Panc1 (cell line): ENCODE measurements around the gene IFNA5. TPM values are rescaled to one million over a fixed set of nuclear protein-coding genes. Genes with fewer than 3 reads are reported as not detected.

ENCODE experiments used
- ATAC-seq: fragments of 200-7000 bp; cut with Tn5 transposase; 2 replicates; pipeline ENCODE4 v1.9.1; 2020; ENCODE audit warnings: mild to moderate bottlenecking, moderate library complexity
- BruUV-seq: library from RNA; stranded (reverse); fragments of 400-500 nt; replicated peaks from 2 replicates; lab custom pipeline; 2021; lab: Mats Ljungman, UMichigan
- CTCF ChIA-PET: fragments of 300-600 bp; sonication (Branson Sonifier 250); formaldehyde crosslinking; loops from one replicate; lab custom pipeline; 2022; ENCODE audit warnings: antibody characterized with exemption; lab: Charles Lee
- POLR2A ChIA-PET: fragments of 300-600 bp; sonication (Branson Sonifier 250); formaldehyde crosslinking; loops from one replicate; lab custom pipeline; 2022; ENCODE audit warnings: antibody characterized with exemption; lab: Charles Lee
- DNase-seq: peaks from one replicate; pipeline ENCODE4 v3.0.0-alpha.2; 2010; ENCODE audit warnings: low read depth, low spot score
- H3K27ac ChIP-seq: 2 replicates; pipeline ENCODE4 v1.5.1; 2011; ENCODE audit warnings: mild to moderate bottlenecking, low read length, inconsistent platforms
- H3K27me3 ChIP-seq: fragments of 200-500 bp; sonication (Bioruptor generic); 2 replicates; pipeline ENCODE4 v1.6.0; 2014; ENCODE audit warnings: low read length, inconsistent platforms; ENCODE audit not compliant: control insufficient read depth, insufficient read depth
- H3K36me3 ChIP-seq: fragments of 200-500 bp; sonication (Bioruptor generic); 2 replicates; pipeline ENCODE4 v1.5.1; 2014; ENCODE audit warnings: inconsistent platforms, mild to moderate bottlenecking, low read length, moderate library complexity; ENCODE audit not compliant: control insufficient read depth, insufficient read depth
- H3K4me1 ChIP-seq: 2 replicates; pipeline ENCODE4 v1.5.1; 2011; ENCODE audit warnings: inconsistent platforms, mild to moderate bottlenecking, low read length, moderate library complexity; ENCODE audit not compliant: control insufficient read depth, insufficient read depth
- H3K4me3 ChIP-seq, 2 experiments: 2 replicates each; pipeline ENCODE4 v1.5.1; 2011 to 2012; ENCODE audit warnings: low read depth in 2 of 2, low read length in 2 of 2, mild to moderate bottlenecking in 2 of 2, inconsistent platforms in 1 of 2, moderate library complexity in 1 of 2
- H3K9me3 ChIP-seq: fragments of 200-500 bp; sonication (Bioruptor generic); 2 replicates; pipeline ENCODE4 v1.5.1; 2014; ENCODE audit warnings: low read depth, mild to moderate bottlenecking, inconsistent platforms, low read length, moderate library complexity; ENCODE audit not compliant: control insufficient read depth, insufficient read depth
- CTCF ChIP-seq: fragments of 450-650 bp; IDR thresholded peaks from 2 replicates; pipeline ENCODE4 v1.5.1; 2017; ENCODE audit warnings: mild to moderate bottlenecking
- POLR2AphosphoS5 ChIP-seq: IDR thresholded peaks from 2 replicates; pipeline ENCODE4 v1.6.1; 2012; ENCODE audit warnings: mild to moderate bottlenecking, low read depth, low read length, moderate library complexity
- REST ChIP-seq, 2 experiments: IDR thresholded peaks; 2 replicates each; pipeline ENCODE4 v1.6.1; 2011 to 2012; ENCODE audit warnings: low read depth in 2 of 2, control low read depth in 1 of 2, low read length in 1 of 2, mild to moderate bottlenecking in 1 of 2, moderate library complexity in 1 of 2; ENCODE audit not compliant: insufficient read depth in 1 of 2
- SIN3A ChIP-seq: IDR thresholded peaks from 2 replicates; pipeline ENCODE4 v1.6.1; 2012; ENCODE audit warnings: low read depth, mild to moderate bottlenecking, low read length, moderate library complexity, borderline replicate concordance; ENCODE audit not compliant: insufficient read depth
- TCF7L2 ChIP-seq: IDR thresholded peaks from 2 replicates; pipeline ENCODE4 v1.6.1; 2011; ENCODE audit warnings: mild to moderate bottlenecking, low read depth, low read length, inconsistent platforms
- in situ Hi-C: cut with HindIII; loops from 2 replicates; pipeline ENCODE4 v1.10.0; 2016; ENCODE audit warnings: low sequenced_read_pairs, low pct_unique_long_range_greater_than_20kb
- intact Hi-C: fragments of 100-400 bp; cut with micrococcal nuclease; formaldehyde crosslinking; loops from one replicate; pipeline ENCODE4 v1.10.0; 2022; ENCODE audit not compliant: unreplicated experiment
- total RNA-seq: library from RNA; stranded (reverse); gene quantifications from one replicate; pipeline ENCODE4 v1.2.1, GENCODE V29; 2021; ENCODE audit not compliant: unreplicated experiment

IFNA5 gene
- total RNA-seq, 1 experiment from 2014 or later, result not detected

GRCh38 chr9:21295992-21296391 is 9.1 kb downstream of the IFNA5 start:
- BruUV-seq, result no TSS peak
- DNase-seq, result no peak
- CTCF ChIA-PET, result no interaction called here
- no peak overlapping the region for H3K27ac ChIP-seq
- no peaks in the 10 kb centered on the region for H3K36me3 ChIP-seq
- no peak overlapping the region for H3K4me3 ChIP-seq
- intact Hi-C loops (no loop called here), in situ Hi-C loops (no loop called here)
- POLR2A ChIA-PET, result no interaction called here
- no peaks in the 10 kb centered on the region for H3K27me3 ChIP-seq
- no peak for ATAC-seq
- H3K4me1 ChIP-seq, result no peaks in the 10 kb centered on the region
- TF ChIP-seq SIN3A (no peak), POLR2AphosphoS5 (no peak), CTCF (no peak)
- no peaks in the 10 kb centered on the region for H3K9me3 ChIP-seq

GRCh38 chr9:21294904-21295538 is 10.1 kb downstream of the IFNA5 start:
- Histone ChIP-seq H3K4me1 (no peaks in the 10 kb centered on the region), H3K9me3 (no peaks in the 10 kb centered on the region), H3K36me3 (no peaks in the 10 kb centered on the region), H3K27me3 (no peaks in the 10 kb centered on the region), H3K27ac (no peak overlapping the region), H3K4me3 (no peak overlapping the region)
- DNase-seq (no peak), ATAC-seq (no peak)
- TF ChIP-seq SIN3A (no peak), TCF7L2 (no peak), REST (IDR thresholded peaks at IDR 0.05; ENCODE audit: insufficient read depth in 1 of 2, low read depth in 2 of 2, low read length in 1 of 2) (no peak), POLR2AphosphoS5 (no peak), CTCF (no peak)
- in situ Hi-C loops (no loop called here), intact Hi-C loops (no loop called here)
- POLR2A ChIA-PET, result no interaction called here
- CTCF ChIA-PET, result no interaction called here
- BruUV-seq, result no TSS peak
